B cell (primary cell): ENCODE data around the gene CD93. TPM values are rescaled to one million over a fixed set of nuclear protein-coding genes. Genes with fewer than 3 reads are reported as not detected.

ENCODE experiments used
- ATAC-seq: fragments of 200-7000 bp; cut with Tn5 transposase; one replicate; pipeline ENCODE4 v1.10.0; 2021; ENCODE audit warnings: low read depth, mild to moderate bottlenecking, moderate number of reproducible peaks, moderate library complexity
- CTCF ChIA-PET: fragments of 350-600 bp; sonication (Branson Sonifier 250); formaldehyde crosslinking; loops from one replicate; lab custom pipeline; 2021; ENCODE audit warnings: antibody characterized with exemption, inconsistent platforms; lab: Charles Lee
- POLR2A ChIA-PET: fragments of 350-600 bp; sonication (Branson Sonifier 250); formaldehyde crosslinking; loops from one replicate; lab custom pipeline; 2021; ENCODE audit warnings: antibody characterized with exemption; lab: Charles Lee
- DNase-seq: peaks from one replicate; pipeline ENCODE4 v3.0.0; 2013
- H2AFZ ChIP-seq: 2 replicates; pipeline ENCODE4 v1.6.1; 2012; ENCODE audit warnings: mild to moderate bottlenecking, low read depth, low read length; ENCODE audit not compliant: insufficient read depth, poor library complexity, severe bottlenecking
- H3K27ac ChIP-seq, 2 donors: 1 replicate in 1 of 2; 2 replicates in 1 of 2; pipeline ENCODE4 v1.5.1; 2012 to 2013; ENCODE audit warnings: low read length in 2 of 2, mild to moderate bottlenecking in 2 of 2, moderate library complexity in 1 of 2
- H3K27me3 ChIP-seq, 4 experiments: fragments of 200-600 bp in 1 of 4; sonication (generic) in 1 of 4; replicated peaks in 1 of 4; 1 replicate in 2 of 4; 2 replicates in 2 of 4; pipeline versions ENCODE4 v1.6.1 to v1.7.0; 2013 to 2016; ENCODE audit warnings: low read length in 3 of 4, mild to moderate bottlenecking in 2 of 4, mixed read lengths in 1 of 4, moderate library complexity in 1 of 4; ENCODE audit not compliant: insufficient read depth in 4 of 4, control insufficient read depth in 3 of 4; ENCODE audit errors: control extremely low read depth in 1 of 4
- H3K36me3 ChIP-seq, 2 experiments: replicated peaks in 1 of 2; 1 replicate in 1 of 2; 2 replicates in 1 of 2; pipeline versions ENCODE4 v1.6.1 to v1.7.1; 2013; ENCODE audit warnings: low read length in 1 of 2; ENCODE audit not compliant: insufficient read depth in 2 of 2, control insufficient read depth in 1 of 2; ENCODE audit errors: control extremely low read depth in 1 of 2, extremely low read depth in 1 of 2
- H3K4me1 ChIP-seq, 2 donors: fragments of 200-600 bp in 1 of 2; sonication (generic) in 1 of 2; 1 replicate in 1 of 2; 2 replicates in 1 of 2; pipeline versions ENCODE4 v1.5.1 to v1.6.1; 2013 to 2017; ENCODE audit warnings: low read length in 2 of 2; ENCODE audit not compliant: control insufficient read depth in 2 of 2, insufficient read depth in 2 of 2
- H3K4me2 ChIP-seq: replicated peaks from 2 replicates; pipeline ENCODE3; 2012; ENCODE audit warnings: mild to moderate bottlenecking, low read depth, low read length; ENCODE audit not compliant: poor library complexity, severe bottlenecking
- H3K4me3 ChIP-seq, 5 experiments: fragments of 200-600 bp in 1 of 5; sonication (generic) in 1 of 5; 1 replicate in 3 of 5; 2 replicates in 2 of 5; pipeline versions ENCODE4 v1.5.1 to v1.7.0; 2011 to 2016; ENCODE audit warnings: low read length in 4 of 5, mild to moderate bottlenecking in 4 of 5, low read depth in 2 of 5, control low read depth in 1 of 5, moderate library complexity in 1 of 5; ENCODE audit not compliant: insufficient read depth in 1 of 5; ENCODE audit errors: control extremely low read depth in 1 of 5, extremely low read depth in 1 of 5
- H3K79me2 ChIP-seq: fragments of 200-600 bp; sonication (generic); one replicate; pipeline ENCODE4 v1.6.0; 2016; ENCODE audit warnings: low read length; ENCODE audit not compliant: control insufficient read depth, insufficient read depth
- H3K9ac ChIP-seq: fragments of 200-600 bp; sonication (generic); 2 replicates; pipeline ENCODE4 v1.6.1; 2017; ENCODE audit warnings: mild to moderate bottlenecking, low read length, moderate library complexity
- H3K9me3 ChIP-seq, 3 donors: one replicate each; pipeline versions ENCODE4 v1.6.1 to v1.7.1; 2013; ENCODE audit warnings: low read length in 2 of 3; ENCODE audit not compliant: control insufficient read depth in 2 of 3, insufficient read depth in 1 of 3; ENCODE audit errors: control extremely low read depth in 1 of 3
- H4K20me1 ChIP-seq: 2 replicates; pipeline ENCODE4 v1.6.0; 2012; ENCODE audit warnings: mild to moderate bottlenecking, low read length; ENCODE audit not compliant: insufficient read depth, control insufficient read depth, poor library complexity, severe bottlenecking
- H3K27ac Mint-ChIP-seq: one replicate; pipeline ENCODE4 v1.8.0; 2021; ENCODE audit warnings: mixed read lengths
- H3K27me3 Mint-ChIP-seq: one replicate; pipeline ENCODE4 v1.8.0; 2021; ENCODE audit warnings: mixed read lengths
- H3K4me1 Mint-ChIP-seq: one replicate; pipeline ENCODE4 v1.8.0; 2021; ENCODE audit warnings: mixed read lengths
- H3K4me3 Mint-ChIP-seq: one replicate; pipeline ENCODE4 v1.8.0; 2021; ENCODE audit warnings: mixed read lengths
- H3K9me3 Mint-ChIP-seq: one replicate; pipeline ENCODE4 v1.8.0; 2022; ENCODE audit warnings: mixed read lengths; ENCODE audit not compliant: insufficient read depth
- CTCF ChIP-seq: fragments of 200-600 bp; IDR thresholded peaks from one replicate; pipeline ENCODE4 v1.8.0; 2022; ENCODE audit warnings: antibody characterized with exemption, mild to moderate bottlenecking
- EZH2 ChIP-seq: IDR thresholded peaks from 2 replicates; pipeline ENCODE4 v1.6.1; 2012; ENCODE audit warnings: borderline replicate concordance, low read depth, mild to moderate bottlenecking, moderate library complexity, low read length; ENCODE audit not compliant: insufficient read depth, poor library complexity, severe bottlenecking
- WGBS: methylation state at CpG from one replicate; pipeline ENCODE4 v1.1.5; 2013; ENCODE audit warnings: missing lambda C conversion rate; ENCODE audit not compliant: insufficient coverage; 5-methylcytosine and 5-hydroxymethylcytosine counted together
- intact Hi-C: fragments of 100-400 bp; cut with micrococcal nuclease; formaldehyde crosslinking; loops from one replicate; pipeline ENCODE4 v1.10.0; 2022
- polyA plus RNA-seq: library from polyadenylated mRNA; depleted of rRNA; stranded (reverse); fragments of >200 nt; gene quantifications from 2 replicates; pipeline ENCODE4 v1.2.3, GENCODE V29; 2012
- total RNA-seq, 2 donors: library from RNA; stranded (reverse); fragments of 120-200 nt in 1 of 2; gene quantifications; 1 replicate in 1 of 2; 2 replicates in 1 of 2; pipeline versions ENCODE4 v1.2.3 to v1.2.4, GENCODE V29; 2013 to 2022

CD93 gene
- total and polyA plus RNA-seq, 2 donors (not counting 1 experiment from before 2014, with no cell fraction given) = 0.12 to 0.51 TPM

DNA sequence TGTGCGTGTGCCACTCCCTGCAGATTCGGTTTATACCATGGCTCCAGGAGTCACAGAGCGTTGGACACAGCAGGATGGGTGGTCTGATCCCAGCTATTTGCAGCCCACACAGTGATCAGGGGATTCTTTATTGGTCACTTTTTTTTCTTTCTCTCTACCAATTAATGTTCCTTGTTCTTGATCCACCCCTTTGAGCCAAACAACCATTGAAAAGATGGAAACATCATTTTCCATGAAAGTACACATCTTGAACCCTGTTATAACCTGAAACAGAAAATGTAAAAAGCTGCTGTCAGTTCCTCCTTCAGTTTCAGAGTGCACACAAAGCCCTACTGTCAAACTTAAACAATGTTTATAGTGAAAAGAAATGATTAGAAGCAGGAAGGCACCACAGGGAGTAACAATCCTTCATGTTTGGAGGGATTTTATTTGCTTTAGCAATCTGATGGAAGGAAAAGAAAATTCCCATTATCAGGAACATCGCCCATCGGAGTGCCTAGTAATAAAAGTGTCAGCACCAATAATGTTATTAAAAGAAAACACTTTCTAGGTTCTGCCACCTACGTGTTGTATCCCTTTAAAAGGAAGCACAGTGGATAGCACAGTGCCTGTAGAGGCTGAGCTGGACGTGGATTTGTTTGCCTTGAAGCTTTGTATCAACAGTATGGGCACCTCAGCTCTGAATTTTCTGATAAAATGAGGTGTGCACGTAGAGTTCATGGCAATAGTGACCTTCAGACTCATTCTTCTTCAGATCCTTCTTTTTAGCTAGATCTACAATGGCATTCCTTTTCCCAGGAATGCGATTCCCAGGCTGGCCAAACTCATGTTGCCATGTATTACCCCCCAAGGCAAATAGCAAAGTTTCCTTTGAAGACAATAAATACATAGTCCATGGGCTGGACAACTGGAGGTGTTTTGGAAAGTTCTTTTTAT is 20.6 kb downstream of the CD93 start:
- TF ChIP-seq EZH2 (no peak), CTCF (no peak)
- ChIA-PET POLR2A (no interaction called here), CTCF (no interaction called here)
- H4K20me1 ChIP-seq = no peaks in the 10 kb centered on the region
- intact Hi-C loops = no loop called here
- no peaks in the 10 kb centered on the region for H3K79me2 ChIP-seq
- Mint-ChIP-seq H3K27ac (no peak overlapping the region), H3K4me3 (no peak overlapping the region), H3K9me3 (no peaks in the 10 kb centered on the region), H3K27me3 (peaks cover 2% of the 10 kb centered on the region), H3K4me1 (no peaks in the 10 kb centered on the region)
- DNase-seq (no peak), ATAC-seq (no peak)
- H3K36me3 ChIP-seq = no peaks in the 10 kb centered on the region
- no peaks in the 10 kb centered on the region for H3K27me3 ChIP-seq
- no peaks in the 10 kb centered on the region for H3K4me1 ChIP-seq
- H3K4me3 ChIP-seq = no peak overlapping the region
- WGBS = 88% methylated on average over 5 of the region's 9 CpGs
- H2AFZ ChIP-seq = no peak overlapping the region
- H3K4me2 ChIP-seq = no peak overlapping the region
- no peak overlapping the region for H3K9ac ChIP-seq
- no peak overlapping the region for H3K27ac ChIP-seq
- no peaks in the 10 kb centered on the region for H3K9me3 ChIP-seq

DNA sequence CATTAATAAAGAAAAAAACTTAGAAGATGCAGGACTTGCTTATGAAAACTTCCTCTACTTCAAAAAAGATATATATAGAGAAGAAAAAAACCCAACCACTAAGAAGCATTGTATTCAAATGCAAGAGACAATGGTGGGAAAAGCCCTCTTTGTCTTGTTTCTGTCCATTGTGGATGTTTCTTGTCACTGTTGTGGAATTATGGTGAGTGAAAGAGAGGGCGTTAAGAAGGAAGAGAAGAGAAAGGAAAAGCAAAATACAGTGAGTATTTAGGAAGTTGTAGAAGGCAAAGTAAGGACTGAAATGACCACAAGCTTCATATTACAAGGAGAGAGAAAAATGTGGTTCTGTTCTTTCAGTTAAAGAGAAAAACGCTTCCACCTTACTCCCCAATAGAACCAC is 22.5 kb downstream of the CD93 start:
- H3K4me3 ChIP-seq = no peak overlapping the region
- ChIA-PET CTCF (no interaction called here), POLR2A (no interaction called here)
- DNase-seq (no peak), ATAC-seq (no peak)
- no peak overlapping the region for H3K27ac Mint-ChIP-seq
- no peaks in the 10 kb centered on the region for H3K79me2 ChIP-seq
- no peaks in the 10 kb centered on the region for H3K4me1 Mint-ChIP-seq
- H3K4me2 ChIP-seq = no peak overlapping the region
- WGBS = 20% methylated on average over 1 of the region's 2 CpGs
- no peak overlapping the region for H3K27ac ChIP-seq
- H3K27me3 Mint-ChIP-seq = peaks cover 7% of the 10 kb centered on the region
- intact Hi-C loops = no loop called here
- no peak overlapping the region for H3K4me3 Mint-ChIP-seq
- H3K4me1 ChIP-seq = no peaks in the 10 kb centered on the region
- H4K20me1 ChIP-seq = no peaks in the 10 kb centered on the region
- no peaks in the 10 kb centered on the region for H3K27me3 ChIP-seq
- no peaks in the 10 kb centered on the region for H3K9me3 ChIP-seq
- no peak overlapping the region for H3K9ac ChIP-seq
- no peaks in the 10 kb centered on the region for H3K36me3 ChIP-seq
- TF ChIP-seq CTCF (no peak), EZH2 (no peak)
- no peaks in the 10 kb centered on the region for H3K9me3 Mint-ChIP-seq
- H2AFZ ChIP-seq = no peak overlapping the region
